Measurements from ENCODE around the gene HLA-DPB1.
"Not testable (repeated sequence)": the region's sequence is repeated elsewhere in the genome, so short reads cannot be mapped to it uniquely, and the experiment has no call there.

HLA-DPB1 gene

DNA sequence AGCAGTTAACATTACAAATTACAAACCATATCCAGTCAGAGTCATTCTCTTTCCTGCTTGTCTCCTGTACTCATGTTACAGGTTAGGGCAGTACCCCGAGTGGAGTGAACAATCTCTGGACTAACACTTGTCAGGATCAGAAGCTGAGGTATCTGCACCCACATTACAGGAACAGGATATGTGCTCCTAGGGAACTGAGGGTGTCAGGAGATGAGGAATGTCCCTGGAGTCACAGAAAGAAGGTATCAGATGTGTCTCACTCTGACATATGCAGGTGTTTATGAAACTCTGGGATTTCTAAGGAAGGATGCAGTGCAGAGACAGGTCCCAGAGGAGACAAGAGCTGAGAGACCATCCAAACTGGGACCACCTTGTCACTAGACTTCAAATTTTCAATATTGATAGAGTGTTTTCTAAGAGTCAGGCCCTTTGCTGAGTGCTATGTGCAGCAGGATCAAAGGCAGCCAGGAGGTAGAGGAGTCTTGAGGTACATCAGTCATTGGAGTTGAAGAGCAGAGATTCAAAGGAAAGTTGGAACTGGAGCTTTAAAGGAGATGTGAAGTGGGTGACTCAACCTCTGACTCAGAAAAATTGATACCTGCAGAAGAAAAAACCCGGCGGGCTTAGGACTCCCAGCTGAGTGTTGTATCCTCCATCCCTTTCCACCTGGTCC lies 12.6 kb downstream of the HLA-DPB1 start:
- DNase-seq (ENCODE audit: low read depth): no peak
- no peak overlapping the region for H3K4me3 ChIP-seq (ENCODE audit: low read length)
- no peak for TF ChIP-seq CTCF (conservative IDR thresholded peaks at IDR 0.05; ENCODE audit: low read depth, low read length)

DNA sequence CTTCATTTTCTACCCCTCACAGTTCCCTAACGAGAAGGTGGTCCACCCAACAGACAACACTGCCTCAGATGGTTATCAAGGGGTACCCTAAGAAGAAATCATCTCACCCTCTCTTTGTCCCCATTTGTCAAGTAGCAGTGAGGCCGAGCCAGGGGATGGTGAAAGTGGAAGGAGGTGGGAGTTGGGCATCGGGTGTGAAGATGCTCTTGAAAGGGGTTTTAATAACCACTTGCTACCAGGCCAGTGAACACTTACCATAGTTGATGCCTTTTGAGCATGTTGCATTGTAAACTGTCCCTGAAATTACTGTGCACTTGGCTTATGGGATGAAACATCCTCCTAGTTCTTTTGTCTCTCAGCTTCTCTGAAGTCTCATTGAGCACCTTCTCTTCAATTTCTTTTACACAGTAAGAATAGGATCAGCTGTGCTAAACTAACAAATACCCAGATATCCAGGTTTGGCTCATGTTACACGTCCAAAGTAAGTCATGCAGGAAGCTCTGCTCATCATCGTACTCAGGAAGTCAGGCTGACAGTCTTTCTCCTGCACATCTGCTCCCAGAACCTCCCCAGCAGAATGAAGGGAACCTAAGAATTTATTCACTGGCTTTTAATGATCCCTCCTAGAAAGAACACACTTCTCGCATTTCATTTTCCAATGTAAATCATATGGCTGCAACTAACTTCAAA lies 13.3 kb downstream of the HLA-DPB1 start:
- H3K4me3 ChIP-seq (ENCODE audit: low read length): no peak overlapping the region
- TF ChIP-seq CTCF (conservative IDR thresholded peaks at IDR 0.05; ENCODE audit: low read depth, low read length): no peak
- no peak for DNase-seq (ENCODE audit: low read depth)

GRCh38 chr6:33091957-33092356 lies 16.2 kb downstream of the HLA-DPB1 start:
- TF ChIP-seq CTCF (conservative IDR thresholded peaks at IDR 0.05; ENCODE audit: low read depth, low read length): peak; percentile 39
- no peak for DNase-seq (ENCODE audit: low read depth)
- no peak overlapping the region for H3K4me3 ChIP-seq (ENCODE audit: low read length)

DNA sequence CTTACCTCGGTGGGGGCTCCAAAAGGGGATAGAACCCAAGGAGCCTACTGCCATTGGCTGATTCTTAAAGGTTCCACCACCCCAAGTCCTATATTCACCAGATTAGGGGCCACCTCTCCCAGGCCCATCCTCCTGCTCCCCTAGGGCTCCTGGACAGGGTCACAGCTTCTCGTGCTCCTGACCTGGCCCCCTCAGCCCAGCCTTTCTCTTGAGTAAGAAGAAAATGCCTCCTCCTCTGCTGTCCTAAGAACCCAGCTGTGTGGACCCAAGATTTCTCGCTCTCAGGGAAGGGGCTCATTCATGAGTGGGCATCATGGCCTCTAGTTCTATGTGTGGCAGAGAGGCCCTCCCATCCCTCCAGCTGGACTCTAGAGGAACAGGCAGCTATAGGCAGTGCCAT lies 16.6 kb downstream of the HLA-DPB1 start:
- TF ChIP-seq CTCF (conservative IDR thresholded peaks at IDR 0.05; ENCODE audit: low read depth, low read length): no peak
- H3K4me3 ChIP-seq (ENCODE audit: low read length): no peak overlapping the region
- DNase-seq (ENCODE audit: low read depth): no peak

- no peak for TF ChIP-seq CTCF (conservative IDR thresholded peaks at IDR 0.05; ENCODE audit: low read depth, low read length)
- no peak for DNase-seq (ENCODE audit: low read depth)
- H3K4me3 ChIP-seq (ENCODE audit: low read length): no peak overlapping the region
Measured at GRCh38 chr6:33093855-33094254, 18.1 kb downstream of the HLA-DPB1 start.

GRCh38 chr6:33095681-33096080 lies 19.9 kb downstream of the HLA-DPB1 start:
- DNase-seq (ENCODE audit: low read depth): no peak
- TF ChIP-seq CTCF (conservative IDR thresholded peaks at IDR 0.05; ENCODE audit: low read depth, low read length): no peak
- H3K4me3 ChIP-seq (ENCODE audit: low read length): no peak overlapping the region

DNA sequence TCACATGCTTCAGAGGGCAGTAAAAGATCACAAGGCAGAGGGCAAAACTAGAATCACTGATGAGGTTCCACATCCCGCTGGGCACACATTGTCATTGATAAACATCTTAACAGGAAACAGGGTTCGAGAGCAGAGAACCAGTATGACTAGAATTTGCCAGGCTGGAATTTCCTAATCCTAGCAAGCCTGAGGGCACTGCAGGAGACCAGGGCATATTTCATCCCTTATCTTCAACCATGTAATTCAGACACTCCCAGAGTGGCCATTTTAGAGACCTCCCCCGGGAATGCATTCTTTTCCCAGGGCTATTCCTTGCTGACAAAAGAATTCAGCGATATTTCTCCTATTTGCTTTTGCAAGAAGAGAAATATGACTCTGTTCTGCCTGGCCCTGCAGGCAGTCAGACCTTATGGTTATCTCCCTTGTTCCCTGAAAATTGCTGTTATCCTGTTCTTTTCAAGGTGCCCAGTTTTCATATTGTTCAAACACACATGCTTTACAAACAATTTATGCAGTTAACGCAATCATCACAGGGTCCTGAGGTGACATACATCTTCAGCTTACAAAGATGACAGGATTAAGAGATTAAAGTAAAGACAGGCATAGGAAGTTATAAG lies 25.4 kb downstream of the HLA-DPB1 start:
- not testable (repeated sequence) for H3K4me3 ChIP-seq (ENCODE audit: low read length); DNase-seq (ENCODE audit: low read depth)

Measured in retinal pigment epithelial cell (primary cell).